ENCODE measurements around the gene C17orf107.

DNA sequence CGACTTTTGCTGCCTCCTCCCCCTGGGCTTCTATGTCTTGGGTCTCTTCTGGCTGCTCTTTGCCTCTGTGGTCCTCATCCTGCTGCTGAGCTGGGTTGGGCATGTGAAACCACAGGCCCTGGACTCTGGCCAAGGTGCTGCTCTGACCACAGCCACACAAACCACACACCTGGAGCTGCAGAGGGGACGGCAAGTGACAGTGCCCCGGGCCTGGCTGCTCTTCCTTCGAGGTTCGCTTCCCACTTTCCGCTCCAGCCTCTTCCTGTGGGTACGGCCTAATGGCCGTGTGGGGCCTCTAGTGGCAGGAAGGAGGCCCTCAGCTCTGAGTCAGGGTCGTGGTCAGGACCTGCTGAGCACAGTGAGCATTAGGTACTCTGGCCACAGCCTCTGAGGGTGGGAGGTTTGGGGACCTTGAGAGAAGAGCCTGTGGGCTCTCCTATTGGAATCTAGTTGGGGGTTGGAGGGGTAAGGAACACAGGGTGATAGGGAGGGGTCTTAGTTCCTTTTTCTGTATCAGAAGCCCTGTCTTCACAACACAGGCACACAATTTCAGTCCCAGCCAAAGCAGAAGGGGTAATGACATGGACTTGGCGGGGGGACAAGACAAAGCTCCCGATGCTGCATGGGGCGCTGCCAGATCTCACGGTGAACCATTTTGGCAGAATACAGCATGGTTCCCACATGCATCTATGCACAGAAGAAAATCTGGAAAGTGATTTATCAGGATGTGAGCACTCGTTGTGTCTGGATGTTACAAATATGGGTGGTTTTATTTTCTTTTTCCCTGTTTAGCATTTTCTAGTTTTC is 35.0 kb downstream of the C17orf107 start:
- TF ChIP-seq, protein P1, sequence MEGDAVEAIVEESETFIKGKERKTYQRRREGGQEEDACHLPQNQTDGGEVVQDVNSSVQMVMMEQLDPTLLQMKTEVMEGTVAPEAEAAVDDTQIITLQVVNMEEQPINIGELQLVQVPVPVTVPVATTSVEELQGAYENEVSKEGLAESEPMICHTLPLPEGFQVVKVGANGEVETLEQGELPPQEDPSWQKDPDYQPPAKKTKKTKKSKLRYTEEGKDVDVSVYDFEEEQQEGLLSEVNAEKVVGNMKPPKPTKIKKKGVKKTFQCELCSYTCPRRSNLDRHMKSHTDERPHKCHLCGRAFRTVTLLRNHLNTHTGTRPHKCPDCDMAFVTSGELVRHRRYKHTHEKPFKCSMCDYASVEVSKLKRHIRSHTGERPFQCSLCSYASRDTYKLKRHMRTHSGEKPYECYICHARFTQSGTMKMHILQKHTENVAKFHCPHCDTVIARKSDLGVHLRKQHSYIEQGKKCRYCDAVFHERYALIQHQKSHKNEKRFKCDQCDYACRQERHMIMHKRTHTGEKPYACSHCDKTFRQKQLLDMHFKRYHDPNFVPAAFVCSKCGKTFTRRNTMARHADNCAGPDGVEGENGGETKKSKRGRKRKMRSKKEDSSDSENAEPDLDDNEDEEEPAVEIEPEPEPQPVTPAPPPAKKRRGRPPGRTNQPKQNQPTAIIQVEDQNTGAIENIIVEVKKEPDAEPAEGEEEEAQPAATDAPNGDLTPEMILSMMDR (IDR thresholded peaks at IDR 0.05; ENCODE audit: poor library complexity) = peak; percentile 17
- TF ChIP-seq EZH2 (IDR thresholded peaks at IDR 0.05; ENCODE audit: borderline replicate concordance) = no peak

All from hepatocyte (in vitro differentiated cells).